Naive thymus-derived CD4-positive, alpha-beta T cell (primary cell): ENCODE measurements around the gene MRE11. TPM values are rescaled to one million over a fixed set of nuclear protein-coding genes. Genes with fewer than 3 reads are reported as not detected.

Source experiments
- ATAC-seq: fragments of 150-1000 bp; cut with Tn5 transposase; 2 replicates; pipeline ENCODE4 v1.10.0; 2021; ENCODE audit warnings: mild to moderate bottlenecking, moderate library complexity
- CTCF ChIA-PET: fragments of 350-600 bp; sonication (Branson Sonifier 250); formaldehyde crosslinking; loops from one replicate; lab custom pipeline; 2021; ENCODE audit warnings: antibody characterized with exemption; lab: Charles Lee
- POLR2A ChIA-PET: fragments of 350-600 bp; sonication (Branson Sonifier 250); formaldehyde crosslinking; loops from one replicate; lab custom pipeline; 2021; ENCODE audit warnings: antibody characterized with exemption, inconsistent platforms; lab: Charles Lee
- DNase-seq, 9 donors: peaks; one replicate each; pipeline versions ENCODE4 v3.0.0 to v3.0.0-alpha.2; 2020 to 2022; ENCODE audit warnings: mixed read lengths in 1 of 9
- H3K27ac ChIP-seq: one replicate; pipeline ENCODE4 v1.7.0; 2013; ENCODE audit warnings: mild to moderate bottlenecking, low read depth, low read length, moderate library complexity
- H3K27me3 ChIP-seq, 2 donors: one replicate each; pipeline ENCODE4 v1.7.0; 2013; ENCODE audit warnings: low read length in 2 of 2, mild to moderate bottlenecking in 2 of 2, moderate library complexity in 2 of 2; ENCODE audit not compliant: control insufficient read depth in 2 of 2, insufficient read depth in 2 of 2
- H3K36me3 ChIP-seq, 3 experiments: 1 replicate in 2 of 3; 2 replicates in 1 of 3; pipeline ENCODE4 v1.7.0; 2013; ENCODE audit warnings: low read length in 3 of 3, mild to moderate bottlenecking in 3 of 3, moderate library complexity in 1 of 3; ENCODE audit not compliant: insufficient read depth in 3 of 3, control insufficient read depth in 2 of 3
- H3K4me1 ChIP-seq, 2 donors: one replicate each; pipeline ENCODE4 v1.7.0; 2013; ENCODE audit warnings: low read length in 2 of 2, mild to moderate bottlenecking in 2 of 2, moderate library complexity in 1 of 2; ENCODE audit not compliant: control insufficient read depth in 2 of 2, insufficient read depth in 2 of 2
- H3K4me3 ChIP-seq: 2 replicates; pipeline ENCODE4 v1.7.0; 2013; ENCODE audit warnings: mild to moderate bottlenecking, low read length
- H3K9me3 ChIP-seq, 3 experiments: 1 replicate in 2 of 3; 2 replicates in 1 of 3; pipeline ENCODE4 v1.7.0; 2013; ENCODE audit warnings: low read length in 3 of 3; ENCODE audit not compliant: control insufficient read depth in 2 of 3
- H3K27ac Mint-ChIP-seq, 9 donors: one replicate each; pipeline ENCODE4 v1.8.0; 2020 to 2022; ENCODE audit warnings: mixed read lengths in 9 of 9, mild to moderate bottlenecking in 8 of 9, moderate library complexity in 5 of 9, inconsistent platforms in 2 of 9
- H3K27me3 Mint-ChIP-seq, 5 donors: one replicate each; pipeline ENCODE4 v1.8.0; 2021 to 2022; ENCODE audit warnings: mixed read lengths in 5 of 5, mild to moderate bottlenecking in 1 of 5
- H3K36me3 Mint-ChIP-seq, 5 donors: one replicate each; pipeline ENCODE4 v1.8.0; 2020 to 2022; ENCODE audit warnings: mixed read lengths in 5 of 5, mild to moderate bottlenecking in 3 of 5, inconsistent platforms in 1 of 5
- H3K4me1 Mint-ChIP-seq, 7 donors: one replicate each; pipeline ENCODE4 v1.8.0; 2020 to 2022; ENCODE audit warnings: mixed read lengths in 7 of 7, mild to moderate bottlenecking in 3 of 7, inconsistent platforms in 1 of 7
- H3K4me3 Mint-ChIP-seq, 10 donors: one replicate each; pipeline ENCODE4 v1.8.0; 2020 to 2022; ENCODE audit warnings: mild to moderate bottlenecking in 10 of 10, mixed read lengths in 10 of 10, moderate library complexity in 6 of 10, inconsistent platforms in 2 of 10
- H3K9me3 Mint-ChIP-seq, 11 donors: one replicate each; pipeline ENCODE4 v1.8.0; 2020 to 2022; ENCODE audit warnings: mixed read lengths in 11 of 11, mild to moderate bottlenecking in 4 of 11, inconsistent platforms in 1 of 11, moderate library complexity in 1 of 11
- intact Hi-C, 2 donors: fragments of 100-400 bp; cut with micrococcal nuclease; formaldehyde crosslinking; loops; one replicate each; pipeline ENCODE4 v1.15.1; 2023
- polyA plus RNA-seq, 2 donors: library from polyadenylated mRNA; unstranded; fragments of 300-500 nt; fragmentation: Illumina TruSeq; gene quantifications; one replicate each; pipeline ENCODE4 v1.2.3, GENCODE V29; 2021
- total RNA-seq, 6 experiments: library from RNA in 5 of 6; stranded (reverse) in 5 of 6; gene quantifications; 1 replicate in 5 of 6; 2 replicates in 1 of 6; pipeline ENCODE4 v1.2.3 and lab custom pipeline; 2021 to 2026

Gene MRE11
- total and polyA plus RNA-seq, 7 experiments from 2014 or later, result 11.8 to 45.5 (median 28.0) TPM

GRCh38 chr11:94486068-94486467 is 7.6 kb downstream of the MRE11 start:
- CTCF ChIA-PET, result no interaction called here
- POLR2A ChIA-PET, result no interaction called here
- H3K27me3 ChIP-seq, result no peaks in the 10 kb centered on the region
- intact Hi-C loops, result loop anchor here in 1 of 2 donors (2.0 kb wide), 1 partner anchor 15 kb away; no protein-coding TSS in a partner anchor
- no peak overlapping the region for H3K27ac Mint-ChIP-seq
- H3K4me1 Mint-ChIP-seq, result peaks cover 4 to 22% (median 15%) of the 10 kb centered on the region in 7 donors
- H3K27me3 Mint-ChIP-seq, result no peaks in the 10 kb centered on the region
- no peaks in the 10 kb centered on the region for H3K4me1 ChIP-seq
- no peak overlapping the region for H3K4me3 ChIP-seq
- no peak overlapping the region for H3K27ac ChIP-seq
- DNase-seq (no peak), ATAC-seq (no peak)
- H3K9me3 Mint-ChIP-seq, result no peaks in the 10 kb centered on the region
- peaks cover 30 to 73% (median 59%) of the 10 kb centered on the region in 5 donors for H3K36me3 Mint-ChIP-seq
- peaks cover 0 to 56% (median 8%) of the 10 kb centered on the region in 3 experiments for H3K36me3 ChIP-seq
- no peaks in the 10 kb centered on the region for H3K9me3 ChIP-seq
- no peak overlapping the region for H3K4me3 Mint-ChIP-seq

- ChIA-PET CTCF (no interaction called here), POLR2A (no interaction called here)
- peaks cover 0 to 38% (median 2%) of the 10 kb centered on the region in 3 experiments for H3K36me3 ChIP-seq
- H3K4me3 ChIP-seq, result no peak overlapping the region
- no peaks in the 10 kb centered on the region for H3K27me3 ChIP-seq
- no peak for DNase-seq
- intact Hi-C loops, result no loop called here
- no peak for ATAC-seq
- Mint-ChIP-seq H3K36me3 (peaks cover 11 to 55% (median 45%) of the 10 kb centered on the region in 5 donors), H3K27ac (no peak overlapping the region), H3K9me3 (no peaks in the 10 kb centered on the region), H3K4me1 (peaks cover 8 to 13% (median 9%) of the 10 kb centered on the region in 7 donors), H3K27me3 (no peaks in the 10 kb centered on the region), H3K4me3 (no peak overlapping the region)
- no peak overlapping the region for H3K27ac ChIP-seq
- H3K9me3 ChIP-seq, result no peaks in the 10 kb centered on the region
- no peaks in the 10 kb centered on the region for H3K4me1 ChIP-seq
Measured at GRCh38 chr11:94481342-94481741, 12.3 kb downstream of the MRE11 start.

DNA sequence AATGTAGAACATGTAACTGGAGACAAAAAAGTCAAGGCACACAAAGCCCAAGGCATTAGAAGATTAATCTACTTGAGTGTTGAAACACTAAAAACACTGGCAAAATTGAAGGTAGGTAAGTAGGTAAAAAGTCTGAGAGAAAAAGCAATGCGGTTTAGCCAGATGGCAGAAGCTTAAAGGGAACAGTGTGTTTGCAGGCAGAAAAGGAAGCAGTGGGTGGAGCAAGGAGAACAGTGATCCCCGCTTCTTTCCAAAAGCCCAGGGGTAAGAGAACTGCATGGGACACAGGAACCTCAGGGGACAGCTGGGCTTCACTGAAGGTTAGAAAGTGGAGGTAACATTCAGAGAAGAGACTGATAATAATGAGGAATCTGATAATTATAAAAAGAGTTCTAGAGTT is 16.0 kb downstream of the MRE11 start:
- Mint-ChIP-seq H3K27me3 (no peaks in the 10 kb centered on the region), H3K36me3 (peaks cover 18 to 63% (median 44%) of the 10 kb centered on the region in 5 donors), H3K27ac (peak overlapping the region in 3 of 9 donors; percentile 22 to 81 (median 45)), H3K4me3 (peak overlapping the region in 1 of 10 donors; percentile 33), H3K9me3 (no peaks in the 10 kb centered on the region), H3K4me1 (peaks cover 9 to 27% (median 18%) of the 10 kb centered on the region in 7 donors)
- Histone ChIP-seq H3K4me3 (no peak overlapping the region), H3K9me3 (no peaks in the 10 kb centered on the region), H3K27me3 (no peaks in the 10 kb centered on the region), H3K4me1 (no peaks in the 10 kb centered on the region), H3K27ac (no peak overlapping the region), H3K36me3 (peaks cover 0 to 25% (median 8%) of the 10 kb centered on the region in 3 experiments)
- CTCF ChIA-PET, result no interaction called here
- DNase-seq (no peak), ATAC-seq (no peak)
- intact Hi-C loops, result no loop called here
- POLR2A ChIA-PET, result no interaction called here

- Histone ChIP-seq H3K9me3 (no peaks in the 10 kb centered on the region), H3K4me1 (no peaks in the 10 kb centered on the region), H3K4me3 (no peak overlapping the region), H3K27ac (no peak overlapping the region), H3K27me3 (no peaks in the 10 kb centered on the region), H3K36me3 (peaks cover 0 to 24% (median 8%) of the 10 kb centered on the region in 3 experiments)
- ATAC-seq (peak; percentile 83), DNase-seq (no peak)
- H3K27ac Mint-ChIP-seq, result peak overlapping the region in 2 of 9 donors; percentile 10 to 85
- ChIA-PET POLR2A (no interaction called here), CTCF (no interaction called here)
- no peaks in the 10 kb centered on the region for H3K9me3 Mint-ChIP-seq
- no peaks in the 10 kb centered on the region for H3K27me3 Mint-ChIP-seq
- intact Hi-C loops, result loop anchor here in 1 of 2 donors (1.0 to 5.0 kb wide), 2 partner anchors 21 to 56 kb away; no protein-coding TSS in a partner anchor
- peaks cover 8 to 30% (median 18%) of the 10 kb centered on the region in 7 donors for H3K4me1 Mint-ChIP-seq
- H3K4me3 Mint-ChIP-seq, result peak overlapping the region in 2 of 10 donors; percentile 37 to 59
- H3K36me3 Mint-ChIP-seq, result peaks cover 12 to 67% (median 50%) of the 10 kb centered on the region in 5 donors
Measured at GRCh38 chr11:94472916-94473799, 20.5 kb downstream of the MRE11 start.

GRCh38 chr11:94469416-94469815 is 24.2 kb downstream of the MRE11 start:
- peaks cover 19 to 71% (median 51%) of the 10 kb centered on the region in 5 donors for H3K36me3 Mint-ChIP-seq

DNA sequence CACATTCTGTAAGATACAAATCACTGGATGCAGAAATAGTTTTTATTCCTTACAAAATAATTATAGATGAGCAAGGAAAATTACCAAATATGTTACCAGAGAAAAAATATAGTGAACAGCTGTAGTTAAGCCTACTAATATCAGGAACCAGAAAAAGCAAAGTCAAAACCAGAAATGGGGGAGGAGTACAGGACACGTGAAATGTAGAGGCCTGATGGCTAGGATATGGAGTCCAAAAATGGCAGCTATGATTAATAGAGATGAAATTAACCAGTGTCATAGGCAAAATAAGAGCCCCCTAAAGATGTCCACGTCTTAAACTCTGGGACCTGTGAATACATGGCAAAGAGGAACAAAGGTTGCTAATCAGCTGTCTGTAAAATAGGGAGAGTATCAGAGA is 34.1 kb downstream of the MRE11 start:
- no peaks in the 10 kb centered on the region for H3K27me3 Mint-ChIP-seq
- Histone ChIP-seq H3K27me3 (no peaks in the 10 kb centered on the region), H3K4me1 (no peaks in the 10 kb centered on the region), H3K9me3 (no peaks in the 10 kb centered on the region), H3K4me3 (no peak overlapping the region), H3K36me3 (peaks cover 0 to 41% (median 8%) of the 10 kb centered on the region in 3 experiments), H3K27ac (no peak overlapping the region)
- H3K4me3 Mint-ChIP-seq, result no peak overlapping the region
- intact Hi-C loops, result no loop called here
- peaks cover 0 to 6% (median 0%) of the 10 kb centered on the region in 7 donors for H3K4me1 Mint-ChIP-seq
- CTCF ChIA-PET, result interaction anchor here (0.8 kb wide), 1 partner anchor 317 kb away, joined by 3 read pairs; no protein-coding TSS in a partner anchor
- peaks cover 0 to under 1% (median 0%) of the 10 kb centered on the region in 11 donors for H3K9me3 Mint-ChIP-seq
- peak overlapping the region in 1 of 9 donors; percentile 28 for H3K27ac Mint-ChIP-seq
- DNase-seq (no peak), ATAC-seq (no peak)
- peaks cover 6 to 74% (median 44%) of the 10 kb centered on the region in 5 donors for H3K36me3 Mint-ChIP-seq
- POLR2A ChIA-PET, result no interaction called here

More at GRCh38 chr11:94469416-94469815, 24.2 kb downstream of the MRE11 start:
- peaks cover 0 to 20% (median 11%) of the 10 kb centered on the region in 7 donors for H3K4me1 Mint-ChIP-seq
- no peak overlapping the region for H3K27ac Mint-ChIP-seq
- CTCF ChIA-PET, result no interaction called here
- H3K9me3 Mint-ChIP-seq, result no peaks in the 10 kb centered on the region
- intact Hi-C loops, result no loop called here
- ATAC-seq (peak; percentile 29), DNase-seq (no peak)
- Histone ChIP-seq H3K36me3 (peaks cover 0 to 39% (median 5%) of the 10 kb centered on the region in 3 experiments), H3K4me3 (no peak overlapping the region), H3K9me3 (no peaks in the 10 kb centered on the region), H3K27ac (no peak overlapping the region), H3K27me3 (no peaks in the 10 kb centered on the region), H3K4me1 (no peaks in the 10 kb centered on the region)
- no peak overlapping the region for H3K4me3 Mint-ChIP-seq
- POLR2A ChIA-PET, result no interaction called here
- H3K27me3 Mint-ChIP-seq, result no peaks in the 10 kb centered on the region
